Measurements from ENCODE around the gene HOXA3. TPM values are rescaled to one million over a fixed set of nuclear protein-coding genes. Genes with fewer than 3 reads are reported as not detected.
A peak's percentile ranks its signal among the peaks of the same experiment; 100 is the strongest.

HOXA3 gene
- total and polyA plus RNA-seq, 9 of the 15 experiments (the other 6 are each of a cell fraction or from before 2014, with no cell fraction given), result 0.04 to 0.13 TPM; not detected in 7

DNA sequence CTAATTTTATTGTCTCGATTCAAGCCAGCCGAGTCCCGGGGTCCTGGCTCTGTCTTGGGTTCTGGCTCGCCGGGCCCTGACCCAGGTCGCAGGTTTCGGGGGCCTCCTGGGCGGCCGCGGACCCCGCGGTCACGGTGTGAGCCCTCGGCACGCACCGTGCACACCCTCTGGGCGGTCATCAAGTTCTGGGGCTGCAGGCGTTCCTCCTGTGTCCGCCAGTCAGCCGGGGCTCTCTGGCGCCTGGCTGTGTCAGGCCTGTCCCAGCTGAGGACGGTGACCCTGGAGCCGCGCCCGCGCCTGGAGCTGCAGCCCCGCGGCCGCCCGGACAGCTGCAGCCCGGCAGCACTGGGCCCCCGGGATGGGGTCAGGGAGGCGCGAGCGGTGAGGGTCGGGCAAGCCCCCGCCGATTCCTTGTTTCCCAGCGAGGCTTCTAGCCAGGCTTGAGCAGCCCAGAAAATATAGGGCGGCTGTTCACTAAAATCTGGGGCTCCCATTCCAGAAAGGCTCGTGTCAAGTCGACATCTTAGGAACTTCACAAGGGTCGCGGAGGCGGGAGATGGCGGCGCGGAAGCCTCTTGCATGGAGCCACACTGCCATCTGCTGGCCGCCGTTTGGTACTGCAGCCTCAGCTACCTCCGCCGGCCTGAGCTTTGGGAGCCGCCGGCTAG lies 8.3 kb upstream of the HOXA3 start:
- Histone ChIP-seq H3K4me3 (peak overlapping the region; percentile 14), H3K36me3 (ENCODE audit: control insufficient read depth, insufficient read depth, low read length) (no peaks in the 10 kb centered on the region), H3K9me3 (replicated peaks; ENCODE audit: control insufficient read depth, insufficient read depth, low read depth, low read length) (no peaks in the 10 kb centered on the region), H4K20me1 (replicated peaks; ENCODE audit: control insufficient read depth, insufficient read depth, low read length) (no peaks in the 10 kb centered on the region), H2AFZ (ENCODE audit: low read depth, low read length) (peak overlapping the region; percentile 83), H3K9me1 (ENCODE audit: control insufficient read depth, insufficient read depth, low read length) (no peaks in the 10 kb centered on the region), H3K4me1 (replicated peaks in 1 of 2; ENCODE audit: control insufficient read depth in 2 of 2, insufficient read depth in 2 of 2, low read length in 2 of 2) (peaks cover 0 to 26% of the 10 kb centered on the region in 2 experiments; a peak in 2 of 5 replicates), H3K9ac (ENCODE audit: insufficient read depth in 1 of 2, low read depth in 2 of 2, low read length in 2 of 2) (peak overlapping the region in 1 of 2 experiments; percentile 66; a peak in 1 of 4 replicates), H3K4me2 (ENCODE audit: insufficient read depth, low read length) (peak overlapping the region; percentile 70), H3K79me2 (ENCODE audit: control insufficient read depth, insufficient read depth, low read length) (no peaks in the 10 kb centered on the region), H3K27ac (ENCODE audit: extremely low read depth, low read depth, low read length) (no peak overlapping the region), H3K27me3 (ENCODE audit: control insufficient read depth in 2 of 2, insufficient read depth in 2 of 2, low read length in 2 of 2) (peaks cover 18 to 76% of the 10 kb centered on the region in 2 experiments)
- BruUV-seq (replicated peaks), result no TSS peak
- peak; percentile 89 for ATAC-seq
- DNase-seq (ENCODE audit: extremely low read depth in 1 of 4, low spot score in 3 of 4), result peak; percentile 81 to 88 (median 84)
- in situ Hi-C loops (cut with MboI) (loop anchor here (25.0 kb wide), 3 partner anchors 648 to 1273 kb away; no protein-coding TSS in a partner anchor), intact Hi-C loops (cut with micrococcal nuclease) (loop anchor here (2.0 to 5.0 kb wide), 5 partner anchors 298 to 1268 kb away; partner anchors contain the start of genes SKAP2 and SNX10)
- POLR2A ChIA-PET, result interaction anchor here (0.7 to 1.5 kb wide), 3 partner anchors 9 to 648 kb away, joined by 3 to 4 read pairs (median 3); no protein-coding TSS in a partner anchor
- CTCF ChIA-PET (ENCODE audit: low intra/inter-chr PET ratio), result interaction anchor here (0.6 to 2.5 kb wide), 7 partner anchors 34 to 793 kb away, joined by 3 to 16 read pairs (median 4); no protein-coding TSS in a partner anchor
- peak; percentile 95 for FAIRE-seq
- WGBS (ENCODE audit: insufficient coverage, low coverage, missing lambda C conversion rate), result 20% methylated on average over 51 of the region's 54 CpGs
- TF ChIP-seq NR3C1 (CRISPR knock-in tag; IDR thresholded peaks at IDR 0.05) (no peak), RCOR1 (IDR thresholded peaks at IDR 0.05; ENCODE audit: borderline replicate concordance in 1 of 2, low read depth in 2 of 2, low read length in 2 of 2) (peak in 1 of 2 experiments; percentile 45; a peak in 1 of 4 replicates), KAT8 (IDR thresholded peaks at IDR 0.05; ENCODE audit: low read depth) (peak; percentile 95), YY1 (IDR thresholded peaks at IDR 0.05; ENCODE audit: borderline replicate concordance in 1 of 3, control insufficient read depth in 1 of 3, extremely low read depth in 1 of 3, insufficient read depth in 3 of 3, insufficient read length in 1 of 3, insufficient replicate concordance in 2 of 3, low read depth in 1 of 3, low read length in 2 of 3) (peak; percentile 78 to 97 (median 95)), TEAD4 (IDR thresholded peaks at IDR 0.05; ENCODE audit: low read length) (peak; percentile 82), TEAD4 (CRISPR knock-in tag; IDR thresholded peaks at IDR 0.05; ENCODE audit: borderline replicate concordance) (no peak), MAZ (CRISPR knock-in tag; conservative IDR thresholded peaks at IDR 0.05 in 1 of 2, IDR thresholded peaks at IDR 0.05 in 1 of 2) (peak; percentile 14 to 26; a peak in 1 of 4 replicates), ZNF766 (CRISPR knock-in tag; conservative IDR thresholded peaks at IDR 0.05) (0 out of 2 replicates have a peak, but pooled peaks have one; percentile 18)
- TF ChIP-seq, protein P1, sequence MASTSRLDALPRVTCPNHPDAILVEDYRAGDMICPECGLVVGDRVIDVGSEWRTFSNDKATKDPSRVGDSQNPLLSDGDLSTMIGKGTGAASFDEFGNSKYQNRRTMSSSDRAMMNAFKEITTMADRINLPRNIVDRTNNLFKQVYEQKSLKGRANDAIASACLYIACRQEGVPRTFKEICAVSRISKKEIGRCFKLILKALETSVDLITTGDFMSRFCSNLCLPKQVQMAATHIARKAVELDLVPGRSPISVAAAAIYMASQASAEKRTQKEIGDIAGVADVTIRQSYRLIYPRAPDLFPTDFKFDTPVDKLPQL (IDR thresholded peaks at IDR 0.05; ENCODE audit: extremely low read depth, insufficient read length), result no peak
- TF ChIP-seq, protein P2, sequence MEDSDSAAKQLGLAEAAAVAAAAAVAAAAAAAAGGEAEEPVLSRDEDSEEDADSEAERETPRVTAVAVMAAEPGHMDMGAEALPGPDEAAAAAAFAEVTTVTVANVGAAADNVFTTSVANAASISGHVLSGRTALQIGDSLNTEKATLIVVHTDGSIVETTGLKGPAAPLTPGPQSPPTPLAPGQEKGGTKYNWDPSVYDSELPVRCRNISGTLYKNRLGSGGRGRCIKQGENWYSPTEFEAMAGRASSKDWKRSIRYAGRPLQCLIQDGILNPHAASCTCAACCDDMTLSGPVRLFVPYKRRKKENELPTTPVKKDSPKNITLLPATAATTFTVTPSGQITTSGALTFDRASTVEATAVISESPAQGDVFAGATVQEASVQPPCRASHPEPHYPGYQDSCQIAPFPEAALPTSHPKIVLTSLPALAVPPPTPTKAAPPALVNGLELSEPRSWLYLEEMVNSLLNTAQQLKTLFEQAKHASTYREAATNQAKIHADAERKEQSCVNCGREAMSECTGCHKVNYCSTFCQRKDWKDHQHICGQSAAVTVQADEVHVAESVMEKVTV (CRISPR knock-in tag; IDR thresholded peaks at IDR 0.05), result peak; percentile 86
- TF ChIP-seq, protein P3, sequence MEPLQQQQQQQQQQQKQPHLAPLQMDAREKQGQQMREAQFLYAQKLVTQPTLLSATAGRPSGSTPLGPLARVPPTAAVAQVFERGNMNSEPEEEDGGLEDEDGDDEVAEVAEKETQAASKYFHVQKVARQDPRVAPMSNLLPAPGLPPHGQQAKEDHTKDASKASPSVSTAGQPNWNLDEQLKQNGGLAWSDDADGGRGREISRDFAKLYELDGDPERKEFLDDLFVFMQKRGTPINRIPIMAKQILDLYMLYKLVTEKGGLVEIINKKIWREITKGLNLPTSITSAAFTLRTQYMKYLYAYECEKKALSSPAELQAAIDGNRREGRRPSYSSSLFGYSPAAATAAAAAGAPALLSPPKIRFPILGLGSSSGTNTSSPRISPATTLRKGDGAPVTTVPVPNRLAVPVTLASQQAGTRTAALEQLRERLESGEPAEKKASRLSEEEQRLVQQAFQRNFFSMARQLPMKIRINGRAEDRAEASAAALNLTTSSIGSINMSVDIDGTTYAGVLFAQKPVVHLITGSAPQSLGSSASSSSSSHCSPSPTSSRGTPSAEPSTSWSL (CRISPR knock-in tag; IDR thresholded peaks at IDR 0.05; ENCODE audit: borderline replicate concordance), result 0 out of 2 replicates have a peak, but pooled peaks have one; percentile 18
- TF ChIP-seq, protein P4, sequence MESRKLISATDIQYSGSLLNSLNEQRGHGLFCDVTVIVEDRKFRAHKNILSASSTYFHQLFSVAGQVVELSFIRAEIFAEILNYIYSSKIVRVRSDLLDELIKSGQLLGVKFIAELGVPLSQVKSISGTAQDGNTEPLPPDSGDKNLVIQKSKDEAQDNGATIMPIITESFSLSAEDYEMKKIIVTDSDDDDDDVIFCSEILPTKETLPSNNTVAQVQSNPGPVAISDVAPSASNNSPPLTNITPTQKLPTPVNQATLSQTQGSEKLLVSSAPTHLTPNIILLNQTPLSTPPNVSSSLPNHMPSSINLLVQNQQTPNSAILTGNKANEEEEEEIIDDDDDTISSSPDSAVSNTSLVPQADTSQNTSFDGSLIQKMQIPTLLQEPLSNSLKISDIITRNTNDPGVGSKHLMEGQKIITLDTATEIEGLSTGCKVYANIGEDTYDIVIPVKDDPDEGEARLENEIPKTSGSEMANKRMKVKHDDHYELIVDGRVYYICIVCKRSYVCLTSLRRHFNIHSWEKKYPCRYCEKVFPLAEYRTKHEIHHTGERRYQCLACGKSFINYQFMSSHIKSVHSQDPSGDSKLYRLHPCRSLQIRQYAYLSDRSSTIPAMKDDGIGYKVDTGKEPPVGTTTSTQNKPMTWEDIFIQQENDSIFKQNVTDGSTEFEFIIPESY (CRISPR knock-in tag; IDR thresholded peaks at IDR 0.05), result peak; percentile 85

Measured in K562 (cell line).